Mesenchymal stem cell (in vitro differentiated cells and primary cell): ENCODE results near the gene TUBA3E.
A peak's percentile ranks its signal among the peaks of the same experiment; 100 is the strongest.
"Not testable (repeated sequence)": the region's sequence is repeated elsewhere in the genome, so short reads cannot be mapped to it uniquely, and the experiment has no call there.

Source experiments
- DNase-seq: peaks from one replicate; pipeline ENCODE4 v3.0.0-alpha.2; 2013
- H2AFZ ChIP-seq: one replicate; pipeline ENCODE4 v1.6.1; 2013; ENCODE audit warnings: low read depth, mild to moderate bottlenecking, control low read depth, inconsistent platforms, low read length, moderate library complexity
- H2AK5ac ChIP-seq: 2 replicates; pipeline ENCODE4 v1.6.1; 2013; ENCODE audit warnings: low read length, moderate library complexity, mild to moderate bottlenecking, inconsistent platforms; ENCODE audit not compliant: severe bottlenecking
- H2BK120ac ChIP-seq: one replicate; pipeline ENCODE4 v1.6.1; 2013; ENCODE audit warnings: low read depth, mild to moderate bottlenecking, inconsistent platforms, low read length, moderate library complexity
- H2BK12ac ChIP-seq, 2 experiments: one replicate each; pipeline ENCODE4 v1.6.1; 2013; ENCODE audit warnings: inconsistent platforms in 2 of 2, low read length in 2 of 2, mild to moderate bottlenecking in 2 of 2, moderate library complexity in 2 of 2, control low read depth in 1 of 2
- H2BK15ac ChIP-seq: one replicate; pipeline ENCODE4 v1.6.1; 2013; ENCODE audit warnings: mild to moderate bottlenecking, low read depth, inconsistent platforms; ENCODE audit not compliant: poor library complexity, severe bottlenecking
- H2BK5ac ChIP-seq: 2 replicates; pipeline ENCODE4 v1.6.1; 2013; ENCODE audit warnings: low read depth, mild to moderate bottlenecking, low read length, control low read depth, inconsistent platforms; ENCODE audit not compliant: poor library complexity, severe bottlenecking
- H3K14ac ChIP-seq, 2 experiments: one replicate each; pipeline ENCODE4 v1.6.1; 2013; ENCODE audit warnings: inconsistent platforms in 2 of 2, low read length in 2 of 2, control low read depth in 1 of 2, mild to moderate bottlenecking in 1 of 2, moderate library complexity in 1 of 2
- H3K18ac ChIP-seq, 2 experiments: one replicate each; pipeline ENCODE4 v1.6.1; 2013; ENCODE audit warnings: inconsistent platforms in 2 of 2, low read length in 2 of 2, control low read depth in 1 of 2, low read depth in 1 of 2, mild to moderate bottlenecking in 1 of 2
- H3K23ac ChIP-seq, 2 experiments: one replicate each; pipeline ENCODE4 v1.6.1; 2013; ENCODE audit warnings: inconsistent platforms in 2 of 2, low read length in 2 of 2, mild to moderate bottlenecking in 2 of 2, moderate library complexity in 2 of 2, control low read depth in 1 of 2
- H3K27ac ChIP-seq: 2 replicates; pipeline ENCODE4 v1.5.1; 2013; ENCODE audit warnings: mild to moderate bottlenecking, moderate library complexity, low read length, control low read depth, inconsistent platforms; ENCODE audit not compliant: poor library complexity, severe bottlenecking
- H3K27me3 ChIP-seq, 2 experiments: 2 replicates each; pipeline versions ENCODE4 v1.6.1 to v1.7.0; 2013; ENCODE audit warnings: low read length in 2 of 2, mild to moderate bottlenecking in 2 of 2, moderate library complexity in 2 of 2, control low read depth in 1 of 2, inconsistent platforms in 1 of 2; ENCODE audit not compliant: control insufficient read depth in 1 of 2, insufficient read depth in 1 of 2
- H3K36me3 ChIP-seq, 2 experiments: 2 replicates each; pipeline versions ENCODE4 v1.6.1 to v1.7.0; 2013; ENCODE audit warnings: low read length in 2 of 2, control low read depth in 1 of 2, inconsistent platforms in 1 of 2, low read depth in 1 of 2, mild to moderate bottlenecking in 1 of 2; ENCODE audit not compliant: insufficient read depth in 2 of 2, control insufficient read depth in 1 of 2
- H3K4ac ChIP-seq, 2 experiments: one replicate each; pipeline ENCODE4 v1.6.1; 2013; ENCODE audit warnings: inconsistent platforms in 2 of 2, low read length in 2 of 2, mild to moderate bottlenecking in 2 of 2, moderate library complexity in 2 of 2, control low read depth in 1 of 2, low read depth in 1 of 2
- H3K4me1 ChIP-seq: 2 replicates; pipeline ENCODE4 v1.6.1; 2013; ENCODE audit warnings: low read depth, low read length, control low read depth; ENCODE audit not compliant: control insufficient read depth, insufficient read depth
- H3K4me2 ChIP-seq: 2 replicates; pipeline ENCODE4 v1.6.1; 2013; ENCODE audit warnings: low read length, mild to moderate bottlenecking, inconsistent platforms; ENCODE audit not compliant: poor library complexity, severe bottlenecking
- H3K4me3 ChIP-seq, 2 experiments: 2 replicates each; pipeline versions ENCODE4 v1.5.1 to v1.7.0; 2013; ENCODE audit warnings: low read length in 2 of 2, mild to moderate bottlenecking in 2 of 2, control low read depth in 1 of 2, low read depth in 1 of 2; ENCODE audit not compliant: insufficient read depth in 1 of 2
- H3K79me1 ChIP-seq: replicated peaks from 2 replicates; pipeline ENCODE4 v1.6.1; 2013; ENCODE audit warnings: mild to moderate bottlenecking, control low read depth, low read length, inconsistent platforms; ENCODE audit not compliant: poor library complexity, severe bottlenecking
- H3K9ac ChIP-seq: 2 replicates; pipeline ENCODE4 v1.7.0; 2013; ENCODE audit warnings: mild to moderate bottlenecking, low read length, moderate library complexity
- H3K9me3 ChIP-seq: 2 replicates; pipeline ENCODE4 v1.7.0; 2013; ENCODE audit warnings: mild to moderate bottlenecking, low read length; ENCODE audit not compliant: control insufficient read depth
- H4K8ac ChIP-seq: one replicate; pipeline ENCODE4 v1.6.1; 2013; ENCODE audit warnings: inconsistent platforms, mild to moderate bottlenecking, low read length, moderate library complexity
- H4K91ac ChIP-seq: one replicate; pipeline ENCODE4 v1.6.1; 2013; ENCODE audit warnings: mild to moderate bottlenecking, low read length, inconsistent platforms
- WGBS: methylation state at CpG from one replicate; pipeline ENCODE4 v1.1.7; 2013; ENCODE audit warnings: mixed read lengths; 5-methylcytosine and 5-hydroxymethylcytosine counted together

Gene TUBA3E

GRCh38 chr2:130230907-130231306 is 32.7 kb upstream of the TUBA3E start:
- H4K8ac ChIP-seq, H3K27me3 ChIP-seq, H3K14ac ChIP-seq, H3K79me1 ChIP-seq, DNase-seq, H3K4me2 ChIP-seq, H3K4ac ChIP-seq, H3K9me3 ChIP-seq, H2BK5ac ChIP-seq, H3K36me3 ChIP-seq, H3K4me1 ChIP-seq, H2BK12ac ChIP-seq, H3K23ac ChIP-seq, H2BK15ac ChIP-seq, H3K4me3 ChIP-seq, H2AK5ac ChIP-seq, H3K27ac ChIP-seq, H3K9ac ChIP-seq, H2BK120ac ChIP-seq, H3K18ac ChIP-seq, H2AFZ ChIP-seq, H4K91ac ChIP-seq: not testable (repeated sequence)
- WGBS: 95% methylated on average over 15 of the region's 15 CpGs

GRCh38 chr2:130230376-130230775 is 32.1 kb upstream of the TUBA3E start:
- H2AK5ac ChIP-seq, H3K36me3 ChIP-seq, H2BK5ac ChIP-seq, H4K91ac ChIP-seq, H2BK12ac ChIP-seq, H3K27ac ChIP-seq, H2BK120ac ChIP-seq, H4K8ac ChIP-seq, H3K4me1 ChIP-seq, H3K23ac ChIP-seq, H3K14ac ChIP-seq, DNase-seq, H2AFZ ChIP-seq, H3K4ac ChIP-seq, H3K9ac ChIP-seq, H3K79me1 ChIP-seq, H3K9me3 ChIP-seq, H3K27me3 ChIP-seq, H2BK15ac ChIP-seq, H3K4me2 ChIP-seq, H3K18ac ChIP-seq, H3K4me3 ChIP-seq: not testable (repeated sequence)
- WGBS: 91% methylated on average over 11 of the region's 18 CpGs

GRCh38 chr2:130229161-130229510 is 30.9 kb upstream of the TUBA3E start:
- H2BK12ac ChIP-seq, H3K14ac ChIP-seq, H3K27me3 ChIP-seq, H3K27ac ChIP-seq, H4K91ac ChIP-seq, H2BK15ac ChIP-seq, H2BK5ac ChIP-seq, H4K8ac ChIP-seq, H3K4me1 ChIP-seq, H2AK5ac ChIP-seq, H3K9me3 ChIP-seq, H3K36me3 ChIP-seq, H2BK120ac ChIP-seq, H3K18ac ChIP-seq, DNase-seq, H3K79me1 ChIP-seq, H2AFZ ChIP-seq, H3K4me2 ChIP-seq, H3K9ac ChIP-seq, H3K23ac ChIP-seq, H3K4ac ChIP-seq: not testable (repeated sequence)
- H3K4me3 ChIP-seq: peak overlapping the region in 1 of 2 experiments; percentile 60
- WGBS: 96% methylated on average over 46 of the region's 48 CpGs

GRCh38 chr2:130228467-130229160 is 30.4 kb upstream of the TUBA3E start:
- not testable (repeated sequence) for H2AFZ ChIP-seq, H3K79me1 ChIP-seq, H2BK15ac ChIP-seq, H2BK12ac ChIP-seq, H3K4me2 ChIP-seq, H2AK5ac ChIP-seq, H3K36me3 ChIP-seq, H3K4me3 ChIP-seq, H2BK120ac ChIP-seq, H3K27me3 ChIP-seq, H2BK5ac ChIP-seq, H4K8ac ChIP-seq, H3K27ac ChIP-seq, DNase-seq, H3K4me1 ChIP-seq, H3K18ac ChIP-seq, H3K23ac ChIP-seq, H3K9ac ChIP-seq, H4K91ac ChIP-seq, H3K14ac ChIP-seq, H3K9me3 ChIP-seq, H3K4ac ChIP-seq
- 97% methylated on average over 62 of the region's 69 CpGs for WGBS
